ENCODE results near the gene WIPF2.

- TF ChIP-seq HDAC2 (IDR thresholded peaks at IDR 0.05; ENCODE audit: borderline replicate concordance in 1 of 2, low read depth in 2 of 2, low read length in 2 of 2) = no peak
- TF ChIP-seq CTCF (IDR thresholded peaks at IDR 0.05; ENCODE audit: control extremely low read depth in 1 of 3, insufficient read depth in 1 of 3, low read depth in 1 of 3, low read length in 3 of 3) = no peak
- no peak for TF ChIP-seq MAX (IDR thresholded peaks at IDR 0.05)
- TF ChIP-seq HDAC6 (IDR thresholded peaks at IDR 0.05; ENCODE audit: low read depth, low read length) = no peak
- no peak for TF ChIP-seq BCL11A (IDR thresholded peaks at IDR 0.05; ENCODE audit: low read depth in 2 of 2, low read length in 2 of 2)
- no peak for TF ChIP-seq POLR2AphosphoS5 (IDR thresholded peaks at IDR 0.05; ENCODE audit: low read depth, low read length)
- TF ChIP-seq ATF2 (IDR thresholded peaks at IDR 0.05; ENCODE audit: low read length) = no peak
Observed at GRCh38 chr17:40260528-40260927, 41.4 kb downstream of the WIPF2 start.
